ENCODE data around the gene UBE2M.

UBE2M gene

DNA sequence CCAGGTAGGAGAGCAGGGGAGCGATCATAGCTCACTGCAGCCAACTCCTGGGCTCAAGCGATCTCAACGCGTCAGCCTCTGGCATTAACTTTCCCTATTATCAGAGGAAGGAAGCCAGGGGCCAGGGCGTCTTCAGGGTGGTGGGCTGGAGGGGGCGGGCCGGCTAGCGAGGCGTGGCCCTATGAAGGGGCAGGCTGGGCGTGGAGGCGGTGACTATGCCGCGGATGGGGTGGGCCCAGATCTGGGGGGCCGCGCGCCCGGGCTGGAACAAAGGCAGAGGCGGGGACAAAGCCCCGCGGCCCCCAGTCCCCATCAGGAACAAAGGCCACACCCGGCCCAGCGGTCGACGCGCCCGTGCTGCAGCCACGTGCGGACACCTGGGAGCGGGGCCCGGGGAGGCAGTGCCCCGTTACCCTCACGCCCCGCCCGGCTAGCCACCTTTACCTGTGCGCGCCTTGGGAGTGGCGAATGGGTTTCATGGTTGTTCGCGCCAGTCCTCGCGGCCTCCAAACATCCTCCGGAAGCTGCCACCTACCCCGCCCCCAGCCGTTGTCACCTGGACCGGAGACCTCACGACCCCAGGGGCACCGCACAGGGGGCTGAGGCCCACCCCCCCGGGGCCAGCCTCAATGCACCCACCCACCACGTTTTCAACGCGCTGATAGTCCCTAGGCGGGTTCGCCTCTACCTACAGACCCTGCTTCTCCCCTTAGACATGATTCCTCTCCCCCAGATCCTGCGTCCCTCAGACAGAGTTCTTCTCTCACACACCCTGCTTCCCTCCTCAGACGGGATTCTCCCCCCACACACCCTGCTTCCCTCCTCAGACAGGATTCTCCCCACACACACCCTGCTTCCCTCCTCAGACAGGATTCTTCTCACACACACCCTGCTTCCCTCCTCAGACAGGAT, 19.9 kb downstream of the UBE2M start:
- DNase-seq: no peak

DNA sequence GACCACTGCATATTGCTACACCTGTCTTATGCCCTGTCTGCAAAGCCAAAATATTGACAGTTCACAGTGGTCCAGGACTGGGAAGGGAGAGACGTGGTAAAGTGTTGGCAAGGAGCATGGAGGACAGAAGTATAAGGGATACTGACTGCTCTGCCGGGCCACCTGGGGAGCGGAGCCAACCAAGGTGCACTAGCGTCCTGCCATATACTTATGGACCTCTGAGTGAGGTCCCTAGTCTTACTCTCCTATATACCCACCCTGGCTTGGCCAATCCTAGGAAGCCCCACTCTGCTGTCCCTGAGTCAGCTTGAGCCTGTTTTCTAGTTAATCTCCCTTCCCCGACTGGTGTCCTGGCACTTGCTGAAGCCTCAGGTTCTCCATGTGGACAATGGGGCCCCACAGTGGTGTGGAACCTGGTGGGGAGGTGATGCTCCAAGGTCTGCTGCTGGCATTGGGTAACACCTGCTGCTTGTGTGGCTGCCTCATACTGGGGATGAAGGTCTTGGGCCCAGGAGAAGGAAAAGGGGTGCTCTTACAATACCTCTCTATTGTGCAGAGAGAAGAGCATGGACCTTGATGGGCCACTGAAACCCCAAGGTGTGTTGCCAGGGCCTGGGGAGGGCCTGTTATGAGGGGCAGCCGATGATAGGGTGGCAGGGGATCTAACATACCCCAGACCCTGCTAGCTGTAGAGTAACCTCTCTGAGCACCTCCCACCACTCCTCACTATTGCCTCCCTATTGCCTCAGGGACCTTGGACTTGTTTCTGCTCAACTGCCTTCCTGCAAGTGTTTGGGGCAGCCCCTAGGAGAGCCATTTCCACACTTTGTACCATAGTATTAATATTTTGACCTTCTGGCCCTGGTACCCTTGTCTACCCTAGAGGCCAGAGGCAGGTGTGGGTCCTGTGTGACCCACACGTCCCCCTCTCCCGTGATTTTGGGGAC, 21.3 kb downstream of the UBE2M start:
- DNase-seq: no peak

DNA sequence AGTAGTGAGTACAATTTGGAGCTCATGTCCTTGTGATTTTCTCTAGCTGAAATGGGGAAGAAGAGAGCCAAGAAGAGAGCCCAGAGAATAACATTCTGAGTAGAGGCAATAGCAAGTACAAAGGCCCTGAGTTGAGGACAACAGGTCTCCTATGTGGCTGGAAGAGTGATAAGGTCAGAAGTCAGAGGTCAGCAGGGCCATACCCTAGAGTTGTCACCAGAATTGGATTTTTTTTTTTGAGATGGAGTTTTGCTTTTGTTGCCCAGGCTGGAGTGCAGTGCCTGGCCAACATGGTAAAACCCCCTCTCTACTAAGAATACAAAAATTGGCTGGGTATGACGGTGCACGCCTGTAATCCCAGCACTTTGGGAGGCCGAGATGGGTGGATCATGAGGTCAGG, 22.6 kb downstream of the UBE2M start:
- DNase-seq: no peak

DNA sequence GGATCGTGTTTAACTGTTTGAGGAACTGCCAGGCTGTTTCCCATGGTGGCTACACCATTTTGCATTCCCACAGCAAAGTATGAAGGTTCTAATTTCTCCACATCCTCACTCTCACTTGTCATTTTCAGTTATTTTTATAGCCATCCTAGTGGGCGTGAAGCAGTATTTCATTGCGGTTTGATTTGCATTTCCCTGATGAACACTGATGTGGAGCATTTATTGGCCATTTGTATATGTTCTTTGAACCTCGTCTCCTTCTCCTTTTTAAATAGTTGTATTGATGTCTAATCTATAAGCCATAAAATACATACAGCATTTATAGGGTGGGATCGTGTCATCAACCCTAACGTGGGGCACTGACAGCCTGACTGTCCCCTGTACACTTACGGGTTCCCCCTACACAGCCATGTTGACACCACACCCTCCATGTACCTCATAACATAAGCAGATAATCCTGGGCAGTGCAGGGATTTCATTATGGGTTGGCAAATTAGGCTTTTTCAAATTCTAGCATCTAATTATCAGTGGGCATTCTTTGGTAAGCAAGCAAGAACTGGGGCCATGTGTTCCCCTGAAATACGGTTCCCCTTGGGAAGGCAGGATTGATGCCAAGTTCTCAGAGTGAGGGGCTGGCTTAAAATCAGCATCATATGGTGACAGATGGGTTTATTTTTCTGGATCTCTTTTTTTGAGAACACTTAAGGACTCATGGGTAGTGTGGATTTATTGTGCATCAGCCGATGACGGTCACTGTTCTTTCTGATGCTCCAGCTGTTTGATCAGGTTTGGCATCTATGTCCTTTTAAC, 27.2 kb downstream of the UBE2M start:
- DNase-seq: no peak

DNA sequence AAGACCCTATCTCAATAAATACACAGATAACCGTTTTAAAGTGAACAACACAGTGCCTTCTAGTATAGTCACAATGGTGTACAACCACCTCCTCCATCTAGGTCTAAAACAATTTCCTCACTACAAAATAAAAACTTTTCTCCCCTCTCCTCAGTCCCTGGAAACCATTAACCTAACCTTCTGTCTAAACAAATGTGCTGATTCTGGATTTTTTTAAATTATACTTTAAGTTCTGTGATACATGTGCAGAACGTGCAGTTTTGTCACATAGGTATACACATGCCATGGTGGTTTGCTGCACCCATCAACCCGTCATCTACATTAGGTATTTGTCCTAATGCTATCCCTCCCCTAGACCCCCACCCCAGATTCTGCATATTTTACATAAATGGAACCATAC, 29.0 kb downstream of the UBE2M start:
- DNase-seq: no peak

DNA sequence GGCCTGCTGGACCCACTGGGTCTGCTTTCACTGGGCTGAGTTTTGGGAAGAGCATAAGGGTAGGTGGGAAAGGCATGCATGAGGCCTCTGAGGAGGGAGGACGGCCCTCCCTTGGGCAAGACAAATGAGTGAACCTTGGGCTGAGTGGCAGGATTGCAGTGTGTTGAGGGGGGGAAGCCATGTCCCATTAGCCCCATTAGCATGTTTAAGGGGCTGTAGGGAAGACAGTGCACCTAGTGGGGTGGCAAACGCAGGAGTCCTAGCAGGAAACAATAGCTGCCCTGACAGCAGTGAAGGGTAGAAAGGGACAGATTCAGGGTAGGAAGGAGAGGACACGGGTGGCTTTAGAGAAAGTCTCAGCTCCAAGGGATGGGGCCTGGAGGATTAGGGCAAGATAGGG, 35.7 kb downstream of the UBE2M start:
- DNase-seq: no peak

DNA sequence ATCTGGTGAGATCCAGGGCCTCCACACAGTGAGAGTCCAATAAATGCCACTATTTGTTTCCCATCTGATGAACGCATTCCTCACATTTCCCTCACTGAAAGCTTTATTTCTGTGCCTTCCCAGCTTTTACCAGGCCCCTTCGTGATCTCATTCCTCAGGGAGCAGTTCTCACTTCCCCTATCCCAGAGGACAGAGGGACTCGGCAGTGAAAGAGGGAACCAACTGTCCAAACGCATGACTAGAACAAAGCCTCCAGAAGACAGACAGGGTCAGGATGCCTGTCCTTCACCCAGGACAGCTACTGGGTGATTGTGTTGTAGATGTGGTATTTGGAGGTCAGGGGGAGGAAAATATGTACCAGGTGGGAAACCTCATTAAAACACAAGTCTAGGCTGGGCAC, 36.8 kb downstream of the UBE2M start:
- DNase-seq: peak; percentile 43

DNA sequence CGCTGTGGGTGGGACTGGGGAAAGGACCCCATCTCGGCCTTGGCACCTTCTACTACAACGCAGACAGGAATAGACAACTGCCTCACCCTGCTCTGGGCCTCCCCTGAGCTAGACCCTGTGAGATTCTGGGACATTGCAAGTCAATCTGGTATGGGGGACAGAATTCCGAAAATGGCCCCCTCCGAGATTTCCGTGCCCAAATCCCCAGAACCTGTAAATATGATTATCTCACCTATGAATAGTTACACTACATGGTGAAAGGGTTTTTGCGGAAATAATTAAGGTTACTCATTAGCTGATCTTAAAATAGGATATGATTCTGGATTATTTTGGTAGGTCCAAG, 38.2 kb downstream of the UBE2M start:
- DNase-seq: no peak

DNA sequence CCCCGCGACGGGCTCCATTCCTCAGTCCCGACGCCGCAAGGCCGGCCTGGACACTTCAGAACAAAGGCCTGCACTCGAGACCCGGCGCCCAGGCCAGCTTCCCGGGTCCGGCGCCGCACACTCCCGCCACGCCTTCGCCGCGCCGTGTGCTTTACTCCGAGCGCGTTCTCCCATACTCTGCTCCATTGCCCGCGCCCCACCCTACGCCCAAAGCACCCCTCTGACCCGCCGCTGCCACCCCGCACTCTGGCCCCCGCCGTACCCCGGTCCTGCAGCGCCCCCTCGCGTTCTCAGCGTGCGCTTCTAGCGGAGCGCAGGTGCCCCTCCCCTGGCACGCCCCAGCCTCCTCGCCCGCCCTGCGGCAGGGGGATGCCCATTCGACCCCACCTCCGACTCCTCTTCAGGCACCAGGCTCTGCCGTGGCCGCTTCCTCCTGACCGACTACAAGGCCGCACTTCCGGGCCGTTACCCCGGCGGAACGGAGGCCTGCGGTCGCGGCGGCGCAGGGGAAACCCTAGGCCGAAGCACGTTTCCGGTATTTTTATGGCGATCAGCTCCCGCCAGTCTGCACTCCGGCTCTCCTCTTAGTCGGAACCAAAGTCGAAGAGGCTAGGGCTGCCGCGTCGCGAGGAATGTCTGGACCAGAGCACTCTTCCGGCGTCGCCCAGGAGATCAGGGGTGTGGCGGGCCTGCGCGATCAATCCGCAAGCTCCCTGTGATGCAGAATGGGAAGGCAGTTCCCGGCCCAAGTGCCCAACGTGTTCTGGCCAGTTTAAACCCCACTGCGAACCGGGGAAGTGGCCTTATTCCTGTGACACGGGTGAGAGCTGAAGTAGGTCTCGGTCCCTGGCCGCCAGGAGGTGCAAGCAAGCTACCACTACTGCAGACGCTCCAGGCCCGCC, 38.8 kb downstream of the UBE2M start, which contains the start of gene ZBTB45:
ZBTB45 (minus strand) TSS at position 456 of the 902 bp plus-strand sequence. CDS start 2,137 bp downstream, outside the sequence.
- DNase-seq: peak; percentile 99

DNA sequence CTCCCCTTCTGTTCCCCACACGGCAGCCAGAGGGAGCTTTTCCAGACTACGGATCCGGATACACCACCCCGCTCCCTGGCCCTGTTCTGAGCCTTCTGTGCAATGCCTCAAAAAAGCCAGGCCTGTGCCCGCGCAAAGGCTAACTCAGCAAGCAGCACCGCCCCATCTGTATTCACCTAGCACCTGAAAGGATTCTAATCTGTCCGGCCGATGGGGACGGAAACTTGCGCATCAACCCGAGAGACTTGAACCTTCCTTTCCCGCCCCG, 39.4 kb downstream of the UBE2M start:
- DNase-seq: peak; percentile 71

DNA sequence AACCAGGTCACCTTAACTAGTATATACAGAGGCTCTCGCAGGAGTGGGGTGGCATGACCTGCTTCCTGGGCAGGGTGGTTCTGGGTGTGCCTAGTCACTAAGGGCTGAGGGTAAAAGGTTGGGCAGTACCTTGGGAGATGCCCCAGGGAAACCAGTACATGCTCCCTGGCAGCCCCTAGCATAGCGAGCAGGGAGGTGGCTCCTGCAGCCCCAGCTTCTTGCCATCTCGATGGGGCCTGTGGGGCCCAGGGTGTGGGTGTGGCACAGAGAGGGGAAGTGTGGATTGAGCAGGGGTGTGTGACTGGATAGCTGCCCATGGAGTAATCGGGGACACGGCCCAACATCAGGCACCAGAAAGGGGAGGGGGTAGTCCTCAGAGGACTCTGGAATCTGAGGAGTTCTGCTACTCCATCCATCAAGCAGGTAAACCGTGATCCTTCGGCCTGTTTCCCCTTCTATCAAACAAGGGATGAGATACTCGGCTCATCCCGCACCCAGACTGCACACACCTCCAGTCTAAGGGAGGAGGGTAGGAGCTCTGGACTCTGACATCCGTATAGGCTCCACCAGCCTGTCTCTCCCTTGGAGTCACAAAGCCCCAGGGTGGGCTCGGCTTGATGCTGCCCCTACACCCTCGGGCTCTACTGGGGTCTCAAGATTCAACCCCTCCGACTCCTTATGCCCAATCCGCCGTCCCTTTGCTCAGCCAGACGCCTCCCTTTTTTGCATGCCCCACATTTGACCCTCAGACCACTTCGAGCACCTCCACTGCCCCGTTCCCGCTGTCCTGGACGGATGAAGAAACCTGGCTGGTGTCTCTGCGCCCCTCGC, 39.9 kb downstream of the UBE2M start:
- DNase-seq: peak; percentile 66

DNA sequence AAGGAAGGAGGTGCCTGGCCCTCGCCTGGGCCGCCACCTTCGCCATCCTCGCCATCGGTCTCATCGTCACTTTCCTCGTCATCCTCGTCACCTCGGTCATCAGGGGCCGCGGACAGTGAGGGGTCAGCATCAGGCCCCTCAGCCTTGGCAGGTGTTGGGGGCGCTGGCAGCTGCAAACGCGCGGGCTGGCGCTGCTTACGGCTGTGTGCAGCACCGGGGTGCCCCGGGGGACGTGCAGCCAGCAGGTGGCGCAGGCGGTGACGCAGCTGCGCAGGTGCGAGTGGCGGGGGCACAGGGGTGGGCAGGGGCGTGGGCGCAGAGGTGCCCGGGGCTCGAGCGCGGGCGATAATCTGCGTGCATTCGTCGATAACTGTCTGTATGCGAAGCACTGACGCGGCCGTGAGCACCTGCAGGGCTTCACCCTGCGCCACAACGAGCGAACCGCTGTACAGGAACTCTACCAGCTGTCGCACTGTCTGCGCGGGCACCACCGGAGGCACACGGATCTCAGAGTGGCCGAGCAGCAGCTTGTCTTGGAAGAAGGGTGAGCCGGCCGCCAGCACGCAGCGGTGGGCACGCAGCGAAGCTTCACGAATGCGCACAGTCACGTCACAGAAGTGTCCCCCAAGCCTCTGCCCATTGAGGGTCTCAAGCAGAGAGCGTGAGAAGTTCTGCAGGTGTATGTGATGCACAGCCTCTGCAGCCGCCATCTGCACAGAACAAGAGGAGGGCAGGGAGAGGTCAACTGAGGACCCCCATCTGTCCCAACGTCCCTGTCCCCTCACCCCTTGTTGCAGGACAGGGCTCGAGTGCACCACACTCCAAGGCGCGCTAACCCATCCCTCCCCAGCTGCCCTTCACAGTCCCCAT, 41.2 kb downstream of the UBE2M start:
- no peak for DNase-seq

DNA sequence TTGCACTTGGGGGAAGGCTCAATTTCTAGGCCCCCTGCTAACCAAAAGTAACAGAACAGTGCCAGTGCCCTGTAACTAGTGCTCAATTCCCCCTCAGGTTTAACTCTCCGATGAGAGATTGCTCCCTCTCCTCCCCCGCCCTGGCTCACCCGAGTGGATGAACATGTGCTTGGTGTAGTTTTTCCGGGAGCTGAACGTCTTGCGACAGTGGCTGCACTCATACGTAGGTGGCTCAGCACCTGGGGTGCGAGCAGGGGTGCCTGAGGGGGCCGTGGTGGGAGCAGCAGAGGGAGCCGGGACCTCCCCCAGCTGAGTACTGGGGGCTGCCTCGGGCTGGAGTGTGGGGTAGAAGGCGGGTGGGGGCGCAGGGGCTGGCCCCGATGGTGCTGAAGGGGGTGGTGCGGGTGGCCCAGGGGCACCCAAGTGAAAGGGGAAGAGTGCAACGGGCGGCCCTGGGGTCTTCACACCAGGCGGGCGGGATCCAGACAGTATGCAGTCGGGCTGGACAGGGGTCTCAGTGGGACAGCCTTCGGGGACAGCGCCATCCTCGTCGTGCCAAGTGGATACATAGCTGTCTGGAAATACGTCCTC, 42.1 kb downstream of the UBE2M start:
- no peak for DNase-seq

DNA sequence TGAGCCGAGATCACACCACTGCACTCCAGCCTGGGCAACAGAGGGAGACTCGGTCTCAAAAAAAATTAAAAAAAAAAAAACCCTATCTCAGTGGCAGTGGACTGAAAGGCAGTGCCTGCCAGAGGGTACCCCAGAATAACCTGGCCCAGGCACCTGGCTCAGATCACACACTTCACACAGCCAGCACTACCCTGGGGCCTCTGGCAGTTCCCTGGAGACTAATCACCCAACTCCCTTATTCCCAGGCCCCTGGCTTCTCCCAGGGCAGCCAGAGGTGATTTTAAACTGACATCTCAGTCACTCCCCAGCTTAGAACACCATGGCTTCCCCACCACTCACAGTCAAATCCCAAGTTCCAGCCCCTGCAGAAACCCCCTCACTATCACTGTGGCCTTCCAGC, 43.2 kb downstream of the UBE2M start:
- DNase-seq: no peak

DNA sequence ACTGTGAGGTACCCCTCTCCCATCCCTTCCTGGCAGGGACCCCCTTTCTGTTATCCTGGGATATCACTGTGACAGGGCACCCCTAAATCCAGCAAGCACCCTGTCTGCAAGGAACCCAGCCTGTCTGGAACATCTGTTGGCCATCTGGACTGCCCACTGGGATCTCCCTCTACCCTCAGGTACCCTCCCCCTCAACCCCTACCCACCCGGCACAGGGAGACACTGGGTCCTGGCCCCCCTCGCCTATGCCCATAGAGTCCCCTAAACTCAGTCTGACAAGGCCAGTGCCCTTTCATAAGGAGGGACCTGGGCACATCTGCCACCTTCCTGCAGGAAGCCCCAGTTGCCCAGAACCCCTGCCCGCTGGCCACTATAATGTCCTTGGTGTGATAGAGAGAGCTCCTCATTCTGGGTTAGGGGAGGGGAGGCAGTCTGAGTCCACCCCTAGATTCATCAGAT, 43.8 kb downstream of the UBE2M start:
- no peak for DNase-seq

DNA sequence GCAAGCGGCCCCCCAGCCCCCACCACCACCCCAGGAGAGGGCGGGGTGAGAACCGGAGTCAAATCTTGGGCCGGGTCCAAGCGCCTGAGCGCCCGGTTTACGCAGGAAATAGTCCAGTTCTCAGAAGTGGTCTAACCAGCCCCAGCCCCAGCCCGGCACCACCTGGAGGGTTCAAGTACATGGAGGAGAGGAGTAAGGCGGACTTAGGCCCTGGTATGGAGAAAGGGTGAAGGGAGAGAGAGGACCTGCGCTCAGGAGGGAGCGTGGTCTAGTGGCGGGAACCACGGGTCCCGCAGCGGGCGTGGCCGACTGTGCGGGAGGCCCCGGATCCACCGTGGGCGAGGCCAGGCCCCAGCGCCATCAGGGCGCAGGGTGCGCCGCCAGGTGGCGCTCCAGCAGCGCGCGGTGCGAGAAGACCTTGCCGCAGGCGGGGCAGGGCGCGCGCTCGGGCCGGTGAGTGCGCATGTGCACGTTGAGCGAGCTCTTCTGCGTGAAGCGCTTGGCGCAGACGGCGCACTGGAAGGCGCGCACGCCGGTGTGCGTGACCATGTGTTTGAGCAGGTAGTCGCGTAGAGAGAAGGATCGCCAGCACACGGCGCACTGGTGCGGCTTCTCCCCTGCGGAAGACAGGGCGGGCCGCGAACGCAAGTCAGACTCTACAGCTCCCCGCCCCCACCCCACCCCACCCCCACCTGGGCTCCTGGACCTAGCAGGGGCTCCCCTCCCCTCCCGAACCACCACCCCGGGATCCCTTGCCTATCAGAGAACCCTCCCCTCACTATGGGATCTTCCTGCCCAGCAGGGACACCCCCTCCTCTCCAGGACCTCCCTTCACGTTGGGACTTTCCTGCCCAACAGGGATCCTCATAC, 44.5 kb downstream of the UBE2M start:
- DNase-seq: peak; percentile 97

DNA sequence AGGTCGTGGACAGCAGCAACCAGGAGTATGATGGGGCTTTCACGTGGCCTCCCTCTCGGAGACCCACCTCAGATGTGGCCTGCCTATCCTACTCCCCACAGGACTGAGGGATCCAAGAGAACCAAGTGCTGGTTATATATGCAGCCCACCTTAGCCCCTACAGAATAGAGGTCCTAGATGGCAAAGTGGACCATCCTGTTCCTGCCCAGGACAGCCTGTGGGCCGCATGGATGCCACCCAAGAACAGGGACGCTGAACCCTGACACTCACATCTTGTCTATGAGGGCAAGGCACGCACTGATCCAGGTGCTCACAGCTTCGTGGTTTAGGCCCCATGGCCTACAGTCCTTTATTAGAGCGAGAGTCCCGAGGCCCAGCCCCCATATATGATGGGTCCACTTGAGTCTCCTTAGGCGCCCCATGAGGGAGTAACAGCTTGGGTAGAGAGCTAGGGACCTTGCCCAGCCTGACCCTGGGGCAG, 45.2 kb downstream of the UBE2M start:
- no peak for DNase-seq

Data from MV-4-11 (cell line).